Neutrophil (primary cell): ENCODE data around the gene MAP3K14.

Experiments used
- H3K27ac ChIP-seq: fragments of 200-600 bp; sonication (generic); 2 replicates; pipeline ENCODE4 v1.5.1; 2016; ENCODE audit warnings: mild to moderate bottlenecking, moderate library complexity
- H3K27me3 ChIP-seq: fragments of 200-600 bp; sonication (generic); 2 replicates; pipeline ENCODE4 v1.6.0; 2016; ENCODE audit warnings: mild to moderate bottlenecking
- H3K36me3 ChIP-seq: fragments of 200-600 bp; sonication (generic); 2 replicates; pipeline ENCODE4 v1.5.1; 2017
- H3K4me1 ChIP-seq, 2 experiments: fragments of 200-600 bp in 1 of 2; sonication (generic) in 1 of 2; 1 replicate in 1 of 2; 2 replicates in 1 of 2; pipeline versions ENCODE4 v1.5.1 to v1.6.1; 2013 to 2016; ENCODE audit warnings: low read depth in 1 of 2, low read length in 1 of 2, mild to moderate bottlenecking in 1 of 2, moderate library complexity in 1 of 2; ENCODE audit not compliant: control insufficient read depth in 1 of 2, insufficient read depth in 1 of 2
- H3K4me3 ChIP-seq, 2 experiments: fragments of 200-600 bp in 1 of 2; sonication (generic) in 1 of 2; 1 replicate in 1 of 2; 2 replicates in 1 of 2; pipeline ENCODE4 v1.5.1; 2013 to 2016; ENCODE audit warnings: low read depth in 1 of 2, low read length in 1 of 2, mild to moderate bottlenecking in 1 of 2, moderate library complexity in 1 of 2
- H3K9me3 ChIP-seq: fragments of 200-600 bp; sonication (generic); 2 replicates; pipeline ENCODE4 v1.5.1; 2016
- CTCF ChIP-seq: fragments of 200-600 bp; sonication (generic); IDR thresholded peaks from 2 replicates; pipeline ENCODE4 v1.5.1; 2016; ENCODE audit warnings: antibody characterized with exemption

MAP3K14 gene

GRCh38 chr17:45361451-45361850, 44.6 kb upstream of the MAP3K14 start:
- H3K36me3 ChIP-seq, result no peaks in the 10 kb centered on the region
- H3K4me3 ChIP-seq, result no peak overlapping the region
- no peak overlapping the region for H3K27ac ChIP-seq
- no peak for TF ChIP-seq CTCF
- peaks cover 52% of the 10 kb centered on the region for H3K27me3 ChIP-seq
- H3K9me3 ChIP-seq, result no peaks in the 10 kb centered on the region
- H3K4me1 ChIP-seq, result no peaks in the 10 kb centered on the region

GRCh38 chr17:45357364-45357997, 40.7 kb upstream of the MAP3K14 start:
- Histone ChIP-seq H3K36me3 (no peaks in the 10 kb centered on the region), H3K27me3 (peaks cover 37% of the 10 kb centered on the region), H3K4me3 (no peak overlapping the region), H3K4me1 (no peaks in the 10 kb centered on the region), H3K9me3 (no peaks in the 10 kb centered on the region), H3K27ac (no peak overlapping the region)
- no peak for TF ChIP-seq CTCF

- H3K4me3 ChIP-seq, result no peak overlapping the region
- no peak overlapping the region for H3K27ac ChIP-seq
- no peaks in the 10 kb centered on the region for H3K4me1 ChIP-seq
- H3K27me3 ChIP-seq, result peaks cover 25% of the 10 kb centered on the region
- TF ChIP-seq CTCF, result no peak
- no peaks in the 10 kb centered on the region for H3K9me3 ChIP-seq
- H3K36me3 ChIP-seq, result no peaks in the 10 kb centered on the region
Observed at GRCh38 chr17:45355087-45355486, 38.3 kb upstream of the MAP3K14 start.

GRCh38 chr17:45353043-45353442, 36.2 kb upstream of the MAP3K14 start:
- H3K9me3 ChIP-seq, result no peaks in the 10 kb centered on the region
- TF ChIP-seq CTCF, result no peak
- H3K27me3 ChIP-seq, result peaks cover 16% of the 10 kb centered on the region
- no peaks in the 10 kb centered on the region for H3K36me3 ChIP-seq
- no peak overlapping the region for H3K4me3 ChIP-seq
- H3K4me1 ChIP-seq, result no peaks in the 10 kb centered on the region
- no peak overlapping the region for H3K27ac ChIP-seq

- H3K27me3 ChIP-seq, result peaks cover 13% of the 10 kb centered on the region
- no peak overlapping the region for H3K4me3 ChIP-seq
- no peaks in the 10 kb centered on the region for H3K36me3 ChIP-seq
- H3K4me1 ChIP-seq, result no peaks in the 10 kb centered on the region
- no peak overlapping the region for H3K27ac ChIP-seq
- H3K9me3 ChIP-seq, result no peaks in the 10 kb centered on the region
- TF ChIP-seq CTCF, result no peak
Observed at GRCh38 chr17:45351831-45352230, 35.0 kb upstream of the MAP3K14 start.
